Fibroblast of pulmonary artery (primary cell): ENCODE data around the gene ACKR3.

Experiments
- DNase-seq: peaks from one replicate; pipeline ENCODE4 v3.0.0-alpha.2; 2010; ENCODE audit warnings: low read depth
- H3K4me3 ChIP-seq: replicated peaks from 2 replicates; pipeline ENCODE4 v1.5.1; 2011; ENCODE audit warnings: low read depth, mild to moderate bottlenecking, control low read depth, low read length, moderate library complexity
- TF ChIP-seq, protein P1 (sequence below): IDR thresholded peaks from 2 replicates; pipeline ENCODE4 v1.5.1; 2011; ENCODE audit warnings: mild to moderate bottlenecking, control low read depth, low read length, inconsistent platforms; ENCODE audit errors: missing control alignments

ACKR3 gene

DNA sequence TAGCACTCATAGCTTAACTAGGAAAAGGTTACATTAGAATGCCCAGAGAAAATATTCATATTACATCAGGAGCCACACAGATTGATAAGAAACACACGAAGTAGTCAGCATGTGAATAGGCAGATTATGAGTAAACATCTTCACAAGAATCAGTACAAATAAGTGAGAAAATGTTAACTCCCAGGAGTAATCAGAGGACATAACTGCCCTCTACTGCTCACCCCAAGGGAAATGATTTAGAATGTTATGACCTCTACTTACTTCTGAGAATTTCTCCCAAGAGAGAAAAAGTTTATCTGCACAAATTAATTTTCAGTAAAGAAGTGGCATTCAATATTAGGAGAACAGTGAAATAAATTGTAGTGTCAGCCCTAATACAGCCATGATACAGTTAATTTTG lies 39.1 kb upstream of the ACKR3 start:
- no peak for DNase-seq

DNA sequence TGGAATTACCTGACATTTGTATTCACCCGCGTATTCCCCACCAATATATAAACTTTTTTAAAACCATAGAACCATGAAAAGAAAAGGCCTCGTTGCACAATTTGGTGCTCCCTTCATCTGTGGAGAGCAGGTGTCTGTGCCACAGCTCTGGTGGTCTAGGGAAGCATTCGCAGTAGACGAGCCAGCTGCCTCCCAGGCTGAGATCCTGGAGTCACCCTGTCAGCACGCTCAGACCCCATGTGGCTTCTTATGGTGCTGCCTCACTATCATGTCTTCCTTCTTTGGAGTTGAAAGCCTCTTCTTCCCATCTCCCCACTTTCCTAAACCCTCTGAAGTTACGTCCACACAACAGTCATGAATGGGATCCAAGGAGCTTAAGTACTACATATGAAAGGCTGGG lies 38.4 kb upstream of the ACKR3 start:
- TF ChIP-seq, protein P1, sequence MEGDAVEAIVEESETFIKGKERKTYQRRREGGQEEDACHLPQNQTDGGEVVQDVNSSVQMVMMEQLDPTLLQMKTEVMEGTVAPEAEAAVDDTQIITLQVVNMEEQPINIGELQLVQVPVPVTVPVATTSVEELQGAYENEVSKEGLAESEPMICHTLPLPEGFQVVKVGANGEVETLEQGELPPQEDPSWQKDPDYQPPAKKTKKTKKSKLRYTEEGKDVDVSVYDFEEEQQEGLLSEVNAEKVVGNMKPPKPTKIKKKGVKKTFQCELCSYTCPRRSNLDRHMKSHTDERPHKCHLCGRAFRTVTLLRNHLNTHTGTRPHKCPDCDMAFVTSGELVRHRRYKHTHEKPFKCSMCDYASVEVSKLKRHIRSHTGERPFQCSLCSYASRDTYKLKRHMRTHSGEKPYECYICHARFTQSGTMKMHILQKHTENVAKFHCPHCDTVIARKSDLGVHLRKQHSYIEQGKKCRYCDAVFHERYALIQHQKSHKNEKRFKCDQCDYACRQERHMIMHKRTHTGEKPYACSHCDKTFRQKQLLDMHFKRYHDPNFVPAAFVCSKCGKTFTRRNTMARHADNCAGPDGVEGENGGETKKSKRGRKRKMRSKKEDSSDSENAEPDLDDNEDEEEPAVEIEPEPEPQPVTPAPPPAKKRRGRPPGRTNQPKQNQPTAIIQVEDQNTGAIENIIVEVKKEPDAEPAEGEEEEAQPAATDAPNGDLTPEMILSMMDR = no peak
- no peak for DNase-seq
- H3K4me3 ChIP-seq = no peak overlapping the region

More for the DNA sequence above, 39.1 kb upstream of the ACKR3 start:
- no peak overlapping the region for H3K4me3 ChIP-seq
- TF ChIP-seq, protein P1 = no peak

DNA sequence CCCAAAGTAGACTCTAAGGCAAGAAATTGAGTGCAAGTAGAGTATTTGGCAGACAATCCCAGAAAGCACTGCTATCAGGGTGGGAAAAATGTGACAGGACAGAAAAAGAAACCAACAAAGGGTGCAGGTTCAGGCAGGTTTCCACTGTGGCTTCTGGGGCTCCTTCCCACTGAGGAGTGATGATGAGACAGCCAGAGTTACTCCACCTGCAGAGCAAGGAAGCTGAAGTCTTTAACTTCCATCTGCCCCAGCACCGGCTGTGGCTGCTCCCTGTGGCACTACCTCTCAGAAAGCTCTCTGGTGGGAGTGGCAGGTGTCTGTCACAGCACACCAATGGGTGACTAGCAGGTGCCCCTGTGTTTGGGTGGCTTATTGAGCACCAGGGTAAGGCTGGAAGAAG lies 37.6 kb upstream of the ACKR3 start:
- TF ChIP-seq, protein P1 = no peak
- H3K4me3 ChIP-seq = no peak overlapping the region

GRCh38 chr2:236533343-236533742 lies 36.3 kb upstream of the ACKR3 start:
- DNase-seq = no peak
- H3K4me3 ChIP-seq = no peak overlapping the region
- TF ChIP-seq, protein P1 = no peak

More for the DNA sequence above, 37.6 kb upstream of the ACKR3 start:
- no peak for DNase-seq

DNA sequence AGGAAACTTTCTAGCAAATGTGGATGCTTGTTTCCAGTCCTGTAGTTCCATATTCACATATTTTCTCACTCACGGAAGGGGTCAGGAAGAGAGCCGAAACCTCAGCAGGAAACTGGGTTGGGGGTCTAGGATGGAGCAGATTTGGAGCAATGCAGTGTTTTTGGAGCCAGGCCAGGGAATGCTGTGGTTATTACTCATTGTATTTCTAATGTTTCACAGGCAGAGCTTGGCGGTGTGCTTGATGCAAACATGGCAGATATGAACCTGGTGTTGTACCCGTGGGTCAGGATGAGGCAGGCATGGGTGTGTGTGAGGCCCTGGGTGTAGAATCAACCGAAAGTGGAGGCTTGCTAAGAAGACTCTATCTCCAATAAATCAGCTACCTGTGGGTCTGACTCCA lies 34.6 kb upstream of the ACKR3 start:
- H3K4me3 ChIP-seq = no peak overlapping the region
- TF ChIP-seq, protein P1 = no peak
- peak; percentile 35 for DNase-seq

DNA sequence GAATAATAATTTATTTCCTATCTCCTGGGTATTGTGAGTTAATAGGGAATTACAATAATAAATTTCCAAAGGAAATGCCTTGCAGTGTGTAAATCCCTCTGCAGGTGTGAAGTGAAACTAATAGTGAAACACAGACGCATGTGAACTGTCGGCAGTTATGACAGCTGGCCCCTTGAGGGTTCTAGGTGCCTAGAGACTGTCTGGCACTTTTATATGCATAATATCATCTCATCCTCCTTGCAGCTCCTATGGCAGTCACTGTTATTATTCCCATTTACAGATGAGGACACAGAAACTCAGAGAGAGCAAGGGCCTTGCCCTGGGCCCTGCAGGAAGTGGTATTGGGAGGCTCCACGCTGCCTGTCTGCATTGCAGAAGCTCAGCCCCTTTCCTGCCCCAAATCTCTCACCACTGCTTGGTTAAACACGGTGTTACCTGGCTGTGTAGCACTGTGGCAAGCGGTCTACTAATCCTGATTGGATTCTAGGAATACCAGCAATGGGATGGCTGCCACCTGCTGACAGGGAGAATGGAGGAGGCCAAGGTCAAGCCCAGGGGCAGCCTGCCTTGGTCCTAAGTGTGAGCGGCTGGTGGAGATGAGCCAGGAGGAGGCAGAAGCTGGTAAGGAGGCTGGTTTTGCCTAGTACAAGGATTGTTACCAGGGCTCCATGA lies 32.8 kb upstream of the ACKR3 start:
- H3K4me3 ChIP-seq = no peak overlapping the region
- no peak for DNase-seq
- TF ChIP-seq, protein P1 = no peak

- no peak overlapping the region for H3K4me3 ChIP-seq
- TF ChIP-seq, protein P1 = no peak
- no peak for DNase-seq
Observed at GRCh38 chr2:236538242-236538641, 31.4 kb upstream of the ACKR3 start.
